ENCODE measurements around the gene TUBGCP3. TPM values are rescaled to one million over a fixed set of nuclear protein-coding genes. Genes with fewer than 3 reads are reported as not detected.

Gene TUBGCP3
- total RNA-seq, 6 experiments from 2014 or later = 16.5 to 28.5 (median 25.6) TPM

GRCh38 chr13:112532837-112533745, 54.9 kb downstream of the TUBGCP3 start:
- Mint-ChIP-seq H3K27me3 (ENCODE audit: insufficient read depth) (no peaks in the 10 kb centered on the region), H3K4me1 (ENCODE audit: low read depth) (no peaks in the 10 kb centered on the region), H3K4me3 (no peak overlapping the region), H3K36me3 (ENCODE audit: low read depth) (peaks cover 13% of the 10 kb centered on the region), H3K27ac (no peak overlapping the region), H3K9me3 (no peaks in the 10 kb centered on the region)
- no peak for DNase-seq
- TF ChIP-seq CTCF (IDR thresholded peaks at IDR 0.05) = no peak

GRCh38 chr13:112531263-112531794, 56.6 kb downstream of the TUBGCP3 start:
- Mint-ChIP-seq H3K36me3 (ENCODE audit: low read depth) (peaks cover 8% of the 10 kb centered on the region; the same call in 1 of the 2 replicates), H3K9me3 (no peaks in the 10 kb centered on the region), H3K27ac (no peak overlapping the region), H3K27me3 (ENCODE audit: insufficient read depth) (no peaks in the 10 kb centered on the region), H3K4me1 (ENCODE audit: low read depth) (no peaks in the 10 kb centered on the region), H3K4me3 (no peak overlapping the region)
- DNase-seq = no peak
- TF ChIP-seq CTCF (IDR thresholded peaks at IDR 0.05) = no peak

GRCh38 chr13:112530861-112531260, 57.1 kb downstream of the TUBGCP3 start:
- no peaks in the 10 kb centered on the region for H3K27me3 Mint-ChIP-seq (ENCODE audit: insufficient read depth)
- no peaks in the 10 kb centered on the region for H3K9me3 Mint-ChIP-seq
- peaks cover 8% of the 10 kb centered on the region; the same call in 1 of the 2 replicates for H3K36me3 Mint-ChIP-seq (ENCODE audit: low read depth)
- no peak for TF ChIP-seq CTCF (IDR thresholded peaks at IDR 0.05)
- H3K4me3 Mint-ChIP-seq = no peak overlapping the region
- H3K27ac Mint-ChIP-seq = no peak overlapping the region
- DNase-seq = no peak
- no peaks in the 10 kb centered on the region for H3K4me1 Mint-ChIP-seq (ENCODE audit: low read depth)

GRCh38 chr13:112529216-112529615, 58.7 kb downstream of the TUBGCP3 start:
- no peak overlapping the region for H3K27ac Mint-ChIP-seq
- H3K4me1 Mint-ChIP-seq (ENCODE audit: low read depth) = no peaks in the 10 kb centered on the region
- no peaks in the 10 kb centered on the region for H3K9me3 Mint-ChIP-seq
- DNase-seq = no peak
- TF ChIP-seq CTCF (IDR thresholded peaks at IDR 0.05) = no peak
- peaks cover 8% of the 10 kb centered on the region; the same call in 1 of the 2 replicates for H3K36me3 Mint-ChIP-seq (ENCODE audit: low read depth)
- H3K27me3 Mint-ChIP-seq (ENCODE audit: insufficient read depth) = no peaks in the 10 kb centered on the region
- no peak overlapping the region for H3K4me3 Mint-ChIP-seq

- Mint-ChIP-seq H3K4me1 (ENCODE audit: low read depth) (peaks cover 11% of the 10 kb centered on the region), H3K36me3 (ENCODE audit: low read depth) (peaks cover 7% of the 10 kb centered on the region; the same call in 1 of the 2 replicates), H3K9me3 (no peaks in the 10 kb centered on the region), H3K27ac (no peak overlapping the region), H3K4me3 (no peak overlapping the region), H3K27me3 (ENCODE audit: insufficient read depth) (no peaks in the 10 kb centered on the region)
- DNase-seq = no peak
- no peak for TF ChIP-seq CTCF (IDR thresholded peaks at IDR 0.05)
Measured at GRCh38 chr13:112526146-112526853, 61.7 kb downstream of the TUBGCP3 start.
